Measurements from ENCODE around the gene PDGFD.

- TF ChIP-seq CTCF (IDR thresholded peaks at IDR 0.05) (no peak), POLR2A (IDR thresholded peaks at IDR 0.05) (no peak)
Measured at GRCh38 chr11:103906291-103906867, 257.6 kb downstream of the PDGFD start.

Data from thyroid gland (tissue), 4 donors.